IMR-90 (cell line): Measurements from ENCODE around the gene GNG7. TPM values are rescaled to one million over a fixed set of nuclear protein-coding genes. Genes with fewer than 3 reads are reported as not detected.
A peak's percentile ranks its signal among the peaks of the same experiment; 100 is the strongest.

Source experiments
- ATAC-seq: fragments of 200-7000 bp; cut with Tn5 transposase; 2 replicates; pipeline ENCODE4 v1.9.1; 2020; ENCODE audit warnings: low read depth, mild to moderate bottlenecking, moderate library complexity
- BruUV-seq: library from RNA; stranded (reverse); fragments of 400-500 nt; replicated peaks from 2 replicates; lab custom pipeline; 2021; lab: Mats Ljungman, UMichigan
- CTCF ChIA-PET: fragments of 300-600 bp; formaldehyde crosslinking; extraction: SDS; loops from one replicate; lab custom pipeline; 2021; ENCODE audit warnings: antibody characterized with exemption; lab: Yijun Ruan, JAX
- POLR2A ChIA-PET: fragments of 300-600 bp; sonication (Branson Sonifier 250); formaldehyde crosslinking; loops from one replicate; lab custom pipeline; 2022; ENCODE audit warnings: antibody characterized with exemption; ENCODE audit not compliant: unreplicated experiment; lab: Charles Lee
- DNase-seq: peaks from one replicate; pipeline ENCODE4 v3.0.0; 2013
- H2AFZ ChIP-seq: replicated peaks from 2 replicates; pipeline ENCODE3; 2013; ENCODE audit warnings: low read length, mild to moderate bottlenecking; ENCODE audit not compliant: poor library complexity
- H2AK5ac ChIP-seq: 2 replicates; pipeline ENCODE4 v1.6.1; 2013; ENCODE audit warnings: low read depth, low read length, inconsistent platforms
- H2AK9ac ChIP-seq: replicated peaks from 2 replicates; pipeline ENCODE3; 2013; ENCODE audit warnings: mild to moderate bottlenecking, low read depth, low read length, moderate library complexity; ENCODE audit not compliant: poor library complexity
- H2BK120ac ChIP-seq: 2 replicates; pipeline ENCODE4 v1.6.1; 2013; ENCODE audit warnings: low read depth, low read length, inconsistent platforms
- H2BK15ac ChIP-seq: 3 replicates; pipeline ENCODE4 v1.6.1; 2013; ENCODE audit warnings: low read depth, low read length, inconsistent platforms
- H2BK20ac ChIP-seq: 2 replicates; pipeline ENCODE4 v1.6.1; 2013; ENCODE audit warnings: low read depth, mild to moderate bottlenecking, inconsistent platforms, low read length, moderate library complexity
- H2BK5ac ChIP-seq: 2 replicates; pipeline ENCODE4 v1.6.1; 2013; ENCODE audit warnings: mild to moderate bottlenecking, low read depth, low read length, inconsistent platforms; ENCODE audit not compliant: poor library complexity, severe bottlenecking
- H3K14ac ChIP-seq: replicated peaks from 2 replicates; pipeline ENCODE4 v1.6.1; 2013; ENCODE audit warnings: low read depth, low read length, inconsistent platforms
- H3K18ac ChIP-seq: 2 replicates; pipeline ENCODE4 v1.6.1; 2013; ENCODE audit warnings: low read depth, low read length, control low read depth
- H3K23ac ChIP-seq: 2 replicates; pipeline ENCODE4 v1.6.1; 2013; ENCODE audit warnings: low read depth, low read length, inconsistent platforms
- H3K27ac ChIP-seq: 2 replicates; pipeline ENCODE4 v1.5.1; 2013; ENCODE audit warnings: mild to moderate bottlenecking, control low read depth, low read length; ENCODE audit not compliant: insufficient read depth
- H3K27me3 ChIP-seq: 2 replicates; pipeline ENCODE4 v1.6.1; 2013; ENCODE audit warnings: low read length; ENCODE audit not compliant: control insufficient read depth, insufficient read depth
- H3K36me3 ChIP-seq: 2 replicates; pipeline ENCODE4 v1.6.1; 2013; ENCODE audit warnings: low read length, mixed read lengths; ENCODE audit not compliant: control insufficient read depth, insufficient read depth
- H3K4ac ChIP-seq: 2 replicates; pipeline ENCODE4 v1.6.1; 2013; ENCODE audit warnings: low read depth, low read length, inconsistent platforms
- H3K4me1 ChIP-seq: 2 replicates; pipeline ENCODE4 v1.6.1; 2013; ENCODE audit warnings: low read length, mixed read lengths; ENCODE audit not compliant: control insufficient read depth, insufficient read depth
- H3K4me2 ChIP-seq: 2 replicates; pipeline ENCODE4 v1.6.1; 2013; ENCODE audit warnings: low read depth, mild to moderate bottlenecking, control low read depth, low read length, moderate library complexity
- H3K4me3 ChIP-seq: 2 replicates; pipeline ENCODE4 v1.5.1; 2013; ENCODE audit warnings: low read depth, mild to moderate bottlenecking, control low read depth, low read length, moderate library complexity; ENCODE audit not compliant: insufficient read depth
- H3K56ac ChIP-seq: 2 replicates; pipeline ENCODE4 v1.6.1; 2013; ENCODE audit warnings: low read length, inconsistent platforms; ENCODE audit not compliant: insufficient read depth; ENCODE audit errors: extremely low read depth
- H3K79me1 ChIP-seq, 2 experiments: 2 replicates each; pipeline ENCODE4 v1.6.1; 2013; ENCODE audit warnings: low read length in 2 of 2, inconsistent platforms in 1 of 2, low read depth in 1 of 2
- H3K9ac ChIP-seq: 2 replicates; pipeline ENCODE4 v1.6.1; 2013; ENCODE audit warnings: low read depth, low read length, control low read depth
- H3K9me1 ChIP-seq: 2 replicates; pipeline ENCODE4 v1.6.1; 2013; ENCODE audit warnings: low read length, inconsistent platforms; ENCODE audit not compliant: insufficient read depth
- H3K9me3 ChIP-seq: 2 replicates; pipeline ENCODE4 v1.6.1; 2013; ENCODE audit warnings: low read length; ENCODE audit not compliant: control insufficient read depth, insufficient read depth
- H4K20me1 ChIP-seq: 2 replicates; pipeline ENCODE4 v1.6.1; 2013; ENCODE audit warnings: low read length, inconsistent platforms; ENCODE audit not compliant: insufficient read depth
- H4K5ac ChIP-seq: 2 replicates; pipeline ENCODE4 v1.6.1; 2013; ENCODE audit warnings: mild to moderate bottlenecking, low read depth, low read length, control low read depth
- H4K8ac ChIP-seq, 2 experiments: 2 replicates each; pipeline ENCODE4 v1.6.1; 2013; ENCODE audit warnings: low read depth in 2 of 2, low read length in 2 of 2, control low read depth in 1 of 2, inconsistent platforms in 1 of 2
- H4K91ac ChIP-seq: 2 replicates; pipeline ENCODE4 v1.6.1; 2013; ENCODE audit warnings: low read depth, low read length, inconsistent platforms; ENCODE audit not compliant: insufficient read depth
- BHLHE40 ChIP-seq: fragments of 150-350 bp; IDR thresholded peaks from 2 replicates; pipeline ENCODE4 v1.6.1; 2016; ENCODE audit warnings: mild to moderate bottlenecking, low read depth, low read length
- CEBPB ChIP-seq: IDR thresholded peaks from 2 replicates; pipeline ENCODE4 v1.6.1; 2012; ENCODE audit warnings: low read depth, low read length, improper control_type of control experiment
- CHD1 ChIP-seq: IDR thresholded peaks from 2 replicates; pipeline ENCODE4 v1.6.1; 2012; ENCODE audit warnings: low read depth, low read length, improper control_type of control experiment
- FOS ChIP-seq: fragments of 150-350 bp; IDR thresholded peaks from 2 replicates; pipeline ENCODE4 v1.6.1; 2016; ENCODE audit warnings: low read depth, low read length
- MAFK ChIP-seq: IDR thresholded peaks from 2 replicates; pipeline ENCODE4 v1.6.1; 2012; ENCODE audit warnings: low read depth, low read length, improper control_type of control experiment
- MAZ ChIP-seq: IDR thresholded peaks from 2 replicates; pipeline ENCODE4 v1.6.1; 2012; ENCODE audit warnings: low read depth, mild to moderate bottlenecking, low read length, improper control_type of control experiment, moderate library complexity, borderline replicate concordance
- MXI1 ChIP-seq: IDR thresholded peaks from 2 replicates; pipeline ENCODE4 v1.6.1; 2012; ENCODE audit warnings: low read depth, mild to moderate bottlenecking, low read length, moderate library complexity, borderline replicate concordance
- NFE2L2 ChIP-seq: fragments of 150-350 bp; IDR thresholded peaks from 2 replicates; pipeline ENCODE4 v1.6.1; 2016; ENCODE audit warnings: low read depth, mild to moderate bottlenecking, low read length
- POLR2A ChIP-seq: IDR thresholded peaks from 2 replicates; pipeline ENCODE4 v1.6.1; 2012; ENCODE audit warnings: mild to moderate bottlenecking, low read depth, low read length
- RAD21 ChIP-seq: IDR thresholded peaks from 2 replicates; pipeline ENCODE4 v1.6.1; 2012; ENCODE audit warnings: low read length, improper control_type of control experiment
- RCOR1 ChIP-seq: IDR thresholded peaks from 2 replicates; pipeline ENCODE4 v1.6.1; 2012; ENCODE audit warnings: mild to moderate bottlenecking, low read length, improper control_type of control experiment; ENCODE audit not compliant: insufficient replicate concordance
- RFX5 ChIP-seq: IDR thresholded peaks from 2 replicates; pipeline ENCODE4 v1.8.0; 2012; ENCODE audit warnings: low read depth, mild to moderate bottlenecking, low read length, moderate library complexity
- SMC3 ChIP-seq: fragments of 150-350 bp; IDR thresholded peaks from 2 replicates; pipeline ENCODE4 v1.6.1; 2016; ENCODE audit warnings: low read depth, mild to moderate bottlenecking, antibody characterized with exemption, low read length, moderate library complexity
- WGBS, 2 experiments: methylation state at CpG; one replicate each; pipeline versions ENCODE4 v1.1.5 to v1.1.7; 2013; ENCODE audit warnings: missing lambda C conversion rate in 2 of 2; ENCODE audit not compliant: insufficient read length in 1 of 2; ENCODE audit errors: extremely low coverage in 2 of 2; 5-methylcytosine and 5-hydroxymethylcytosine counted together
- dilution Hi-C: fragments of 300-500 bp; cut with HindIII; formaldehyde crosslinking; loops from one replicate; pipeline ENCODE4 v1.14.3; 2018; ENCODE audit warnings: low sequenced_read_pairs; ENCODE audit not compliant: unreplicated experiment
- in situ Hi-C: fragments of 300-500 bp; cut with MboI; formaldehyde crosslinking; loops from 3 replicates; pipeline ENCODE4 v1.14.3; 2019; ENCODE audit warnings: low sequenced_read_pairs, inconsistent platforms, mixed read lengths
- intact Hi-C: fragments of 100-400 bp; cut with micrococcal nuclease; formaldehyde crosslinking; loops from 2 replicates; pipeline ENCODE4 v1.10.0; 2022
- polyA plus RNA-seq, 3 experiments: library from polyadenylated mRNA; depleted of rRNA; stranded (reverse); fragments of >200 nt; gene quantifications; 2 replicates each; pipeline ENCODE4 v1.2.3, GENCODE V29; 2012; ENCODE audit warnings: low replicate concordance in 1 of 3
- total RNA-seq: library from RNA; depleted of rRNA; stranded (reverse); fragments of >200 nt; gene quantifications from 2 replicates; pipeline ENCODE4 v1.2.3, GENCODE V29; 2012
- TF ChIP-seq, protein P1 (sequence below): fragments of 150-350 bp; IDR thresholded peaks from 2 replicates; pipeline ENCODE4 v1.6.1; 2017; ENCODE audit warnings: mild to moderate bottlenecking, antibody characterized with exemption, low read length, low read depth
- TF ChIP-seq, protein P2 (sequence below): conservative IDR thresholded peaks from 2 replicates; pipeline ENCODE4 v1.5.1; 2012; ENCODE audit warnings: mild to moderate bottlenecking, low read depth, low read length, improper control_type of control experiment

Gene GNG7
- total and polyA plus RNA-seq, 2 of the 4 experiments (the other 2 are of a cell fraction) = under 0.01 to 0.21 TPM

DNA sequence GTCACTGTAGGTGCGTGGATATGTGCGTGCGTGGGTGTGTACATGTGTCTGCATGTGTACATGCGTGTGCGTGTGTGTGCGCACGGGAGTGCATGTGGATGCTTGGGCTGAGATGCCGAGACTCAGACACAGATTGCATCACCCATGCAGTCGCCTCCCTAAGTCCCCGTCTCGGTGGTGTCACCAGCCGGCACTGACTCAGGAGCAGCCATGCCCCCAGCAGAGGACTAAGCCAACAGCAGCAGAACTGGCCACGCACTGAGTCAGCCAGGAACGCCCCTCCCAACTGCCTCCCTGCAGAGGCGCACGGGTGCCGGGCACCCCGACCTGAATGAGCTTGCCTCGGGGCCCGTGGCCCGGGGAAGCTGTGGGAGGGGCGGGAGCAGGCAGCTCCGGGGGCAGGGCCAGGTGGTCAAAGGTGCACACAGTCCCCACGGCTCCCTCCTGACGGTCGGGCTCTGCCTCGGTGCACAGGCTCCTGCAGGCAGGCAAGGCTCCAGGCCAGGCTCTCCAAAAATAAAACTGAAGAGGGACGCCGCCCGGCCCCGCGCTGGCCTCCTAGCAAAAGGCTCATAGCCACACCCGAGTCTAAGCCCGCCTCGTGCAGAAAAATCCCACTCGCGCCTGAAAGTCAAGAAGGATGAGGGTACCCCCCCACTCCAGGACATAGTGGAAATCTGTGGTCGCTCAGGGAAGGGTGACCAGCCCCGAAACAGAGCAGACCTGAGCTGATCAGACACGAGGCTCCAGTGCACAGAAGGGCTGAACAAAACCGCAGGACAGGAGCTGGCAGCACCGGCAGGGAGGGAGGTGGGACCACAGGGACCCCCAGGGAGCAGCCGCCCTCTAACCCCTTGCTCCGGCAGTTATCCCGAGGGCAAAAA is 177.4 kb downstream of the GNG7 start:
- Histone ChIP-seq H3K9me3 (no peaks in the 10 kb centered on the region), H3K4ac (peak overlapping the region; percentile 92), H3K23ac (peak overlapping the region; percentile 59), H3K36me3 (no peaks in the 10 kb centered on the region), H2AK5ac (peak overlapping the region; percentile 96), H4K8ac (peak overlapping the region; percentile 62 to 71), H2AK9ac (peak overlapping the region; percentile 86), H3K9ac (peak overlapping the region; percentile 38; the same call in 1 of the 2 replicates), H3K4me2 (peak overlapping the region; percentile 21; the same call in 1 of the 2 replicates), H3K14ac (peak overlapping the region; percentile 82), H4K5ac (peak overlapping the region; percentile 8; the same call in 1 of the 2 replicates), H2AFZ (peak overlapping the region; percentile 89), H3K79me1 (peaks cover 0 to 11% of the 10 kb centered on the region in 2 experiments; a peak in 1 of 4 replicates), H2BK5ac (peak overlapping the region; percentile 93), H2BK120ac (peak overlapping the region; percentile 80), H3K4me1 (peaks cover 20% of the 10 kb centered on the region), H3K18ac (peak overlapping the region; percentile 40; the same call in 1 of the 2 replicates), H2BK15ac (peak overlapping the region; percentile 82; the same call in 2 of the 3 replicates), H4K20me1 (no peaks in the 10 kb centered on the region), H2BK20ac (peak overlapping the region; percentile 79), H3K27ac (peak overlapping the region; percentile 43; the same call in 1 of the 2 replicates), H3K56ac (no peak overlapping the region; the same call in 1 of the 2 replicates), H3K27me3 (no peaks in the 10 kb centered on the region), H3K4me3 (no peak overlapping the region), H4K91ac (peak overlapping the region; percentile 82), H3K9me1 (peaks cover 11% of the 10 kb centered on the region)
- in situ Hi-C loops = no loop called here
- ChIA-PET CTCF (no interaction called here), POLR2A (no interaction called here)
- intact Hi-C loops = no loop called here
- DNase-seq (peak; percentile 75), ATAC-seq (peak; percentile 82)
- WGBS, 2 experiments = 49% methylated on average over 26 of the region's 45 CpGs; no CpG with 5 or more reads in 1 of the 2 experiments
- BruUV-seq = no TSS peak
- dilution Hi-C loops = no loop called here
- TF ChIP-seq RCOR1 (no peak), SMC3 (peak; percentile 16; the same call in 1 of the 2 replicates), RFX5 (no peak), CHD1 (no peak), FOS (0 out of 2 replicates have a peak, but pooled peaks have one; percentile 25), RAD21 (no peak), MAFK (0 out of 2 replicates have a peak, but pooled peaks have one; percentile 4), MAZ (peak; percentile 92), BHLHE40 (peak; percentile 54), POLR2A (no peak), NFE2L2 (no peak), MXI1 (0 out of 2 replicates have a peak, but pooled peaks have one; percentile 19), CEBPB (peak; percentile 98)
- TF ChIP-seq, protein P1, sequence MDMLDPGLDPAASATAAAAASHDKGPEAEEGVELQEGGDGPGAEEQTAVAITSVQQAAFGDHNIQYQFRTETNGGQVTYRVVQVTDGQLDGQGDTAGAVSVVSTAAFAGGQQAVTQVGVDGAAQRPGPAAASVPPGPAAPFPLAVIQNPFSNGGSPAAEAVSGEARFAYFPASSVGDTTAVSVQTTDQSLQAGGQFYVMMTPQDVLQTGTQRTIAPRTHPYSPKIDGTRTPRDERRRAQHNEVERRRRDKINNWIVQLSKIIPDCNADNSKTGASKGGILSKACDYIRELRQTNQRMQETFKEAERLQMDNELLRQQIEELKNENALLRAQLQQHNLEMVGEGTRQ = no peak
- TF ChIP-seq, protein P2, sequence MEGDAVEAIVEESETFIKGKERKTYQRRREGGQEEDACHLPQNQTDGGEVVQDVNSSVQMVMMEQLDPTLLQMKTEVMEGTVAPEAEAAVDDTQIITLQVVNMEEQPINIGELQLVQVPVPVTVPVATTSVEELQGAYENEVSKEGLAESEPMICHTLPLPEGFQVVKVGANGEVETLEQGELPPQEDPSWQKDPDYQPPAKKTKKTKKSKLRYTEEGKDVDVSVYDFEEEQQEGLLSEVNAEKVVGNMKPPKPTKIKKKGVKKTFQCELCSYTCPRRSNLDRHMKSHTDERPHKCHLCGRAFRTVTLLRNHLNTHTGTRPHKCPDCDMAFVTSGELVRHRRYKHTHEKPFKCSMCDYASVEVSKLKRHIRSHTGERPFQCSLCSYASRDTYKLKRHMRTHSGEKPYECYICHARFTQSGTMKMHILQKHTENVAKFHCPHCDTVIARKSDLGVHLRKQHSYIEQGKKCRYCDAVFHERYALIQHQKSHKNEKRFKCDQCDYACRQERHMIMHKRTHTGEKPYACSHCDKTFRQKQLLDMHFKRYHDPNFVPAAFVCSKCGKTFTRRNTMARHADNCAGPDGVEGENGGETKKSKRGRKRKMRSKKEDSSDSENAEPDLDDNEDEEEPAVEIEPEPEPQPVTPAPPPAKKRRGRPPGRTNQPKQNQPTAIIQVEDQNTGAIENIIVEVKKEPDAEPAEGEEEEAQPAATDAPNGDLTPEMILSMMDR = no peak
